GM12878 (cell line): Measurements from ENCODE around the gene DYRK4. TPM values are rescaled to one million over a fixed set of nuclear protein-coding genes. Genes with fewer than 3 reads are reported as not detected.

Experiments used
- ATAC-seq: fragments of 200-7000 bp; cut with Tn5 transposase; 3 replicates; pipeline ENCODE4 v1.9.1; 2020; ENCODE audit warnings: mild to moderate bottlenecking, moderate library complexity
- BruUV-seq: library from RNA; stranded (reverse); fragments of 400-500 nt; replicated peaks from 2 replicates; lab custom pipeline; 2021; lab: Mats Ljungman, UMichigan
- CTCF ChIA-PET: fragments of 300-600 bp; sonication (Branson Sonifier 250); formaldehyde crosslinking; extraction: SDS; loops from one replicate; lab custom pipeline; 2021; ENCODE audit warnings: inconsistent platforms; lab: Yijun Ruan, JAX
- POLR2A ChIA-PET: fragments of 350-600 bp; formaldehyde crosslinking; extraction: SDS; loops from one replicate; lab custom pipeline; 2021; ENCODE audit warnings: inconsistent platforms; lab: Charles Lee
- RAD21 ChIA-PET: fragments of 300-600 bp; sonication (Branson Sonifier 250); formaldehyde crosslinking; loops from one replicate; lab custom pipeline; 2023; ENCODE audit warnings: antibody characterized with exemption; ENCODE audit not compliant: unreplicated experiment; lab: Charles Lee
- SMC1A ChIA-PET: fragments of 300-600 bp; sonication (Branson Sonifier 250); formaldehyde crosslinking; loops from one replicate; lab custom pipeline; 2023; ENCODE audit not compliant: unreplicated experiment, uncharacterized antibody; lab: Charles Lee
- DNase-seq: peaks from one replicate; pipeline ENCODE4 v3.0.0-alpha.2; 2011; ENCODE audit warnings: low read depth, low spot score
- FAIRE-seq: peaks from 3 replicates; lab custom pipeline; 2011; peaks lifted over from hg19 to GRCh38; lab: Jason Lieb, UNC
- H2AFZ ChIP-seq: 2 replicates; pipeline ENCODE4 v1.6.0; 2011; ENCODE audit warnings: low read depth, low read length, control low read depth; ENCODE audit not compliant: control insufficient read depth
- H3K27ac ChIP-seq: 2 replicates; pipeline ENCODE4 v1.5.1; 2011; ENCODE audit warnings: control low read depth; ENCODE audit not compliant: control insufficient read depth, insufficient read depth
- H3K27me3 ChIP-seq, 2 experiments: replicated peaks in 1 of 2; 2 replicates each; pipeline versions ENCODE4 v1.6.0 to v1.6.1; 2011; ENCODE audit warnings: low read length in 1 of 2; ENCODE audit not compliant: control insufficient read depth in 2 of 2, insufficient read depth in 2 of 2
- H3K36me3 ChIP-seq, 2 experiments: 2 replicates each; pipeline ENCODE4 v1.5.1; 2011; ENCODE audit warnings: low read length in 1 of 2; ENCODE audit not compliant: control insufficient read depth in 2 of 2, insufficient read depth in 2 of 2
- H3K4me1 ChIP-seq: 2 replicates; pipeline ENCODE4 v1.6.1; 2011; ENCODE audit warnings: mild to moderate bottlenecking, low read length, moderate library complexity, mixed read lengths; ENCODE audit not compliant: control insufficient read depth, insufficient read depth
- H3K4me2 ChIP-seq: 2 replicates; pipeline ENCODE4 v1.6.0; 2011; ENCODE audit warnings: control low read depth; ENCODE audit not compliant: control insufficient read depth, insufficient read depth
- H3K4me3 ChIP-seq: fragments of 200-600 bp; sonication (generic); 2 replicates; pipeline ENCODE4 v1.5.1; 2016
- H3K79me2 ChIP-seq: 2 replicates; pipeline ENCODE4 v1.6.0; 2011; ENCODE audit warnings: low read length; ENCODE audit not compliant: control insufficient read depth, insufficient read depth
- H3K9ac ChIP-seq: 2 replicates; pipeline ENCODE4 v1.8.0; 2011; ENCODE audit warnings: low read length, control low read depth, mixed read lengths; ENCODE audit not compliant: control insufficient read depth, insufficient read depth
- H3K9me3 ChIP-seq: replicated peaks from 3 replicates; pipeline ENCODE4 v1.5.1; 2011; ENCODE audit warnings: mild to moderate bottlenecking, low read length; ENCODE audit not compliant: control insufficient read depth, insufficient read depth
- H4K20me1 ChIP-seq: 2 replicates; pipeline ENCODE4 v1.6.0; 2011; ENCODE audit not compliant: control insufficient read depth, insufficient read depth
- MYB ChIP-seq: fragments of 150-350 bp; IDR thresholded peaks from 2 replicates; pipeline ENCODE4 v1.6.1; 2014; ENCODE audit warnings: mild to moderate bottlenecking, low read depth, low read length, borderline replicate concordance
- PAX8 ChIP-seq: fragments of 450-650 bp; IDR thresholded peaks from 2 replicates; pipeline ENCODE4 v1.6.1; 2017; ENCODE audit warnings: mild to moderate bottlenecking, moderate library complexity
- SREBF2 ChIP-seq: IDR thresholded peaks from 2 replicates; pipeline ENCODE4 v1.6.1; 2012; ENCODE audit warnings: mild to moderate bottlenecking, low read length
- STAT3 ChIP-seq: IDR thresholded peaks from 2 replicates; pipeline ENCODE4 v1.6.1; 2011; ENCODE audit warnings: low read depth, low read length, improper control_type of control experiment
- SUPT20H ChIP-seq: IDR thresholded peaks from 2 replicates; pipeline ENCODE4 v1.6.1; 2011; ENCODE audit warnings: low read depth, mild to moderate bottlenecking, low read length, moderate library complexity, borderline replicate concordance; ENCODE audit not compliant: control insufficient read depth
- WGBS: methylation state at CpG from one replicate; pipeline ENCODE4 v1.1.6; 2016; ENCODE audit warnings: low lambda C conversion rate; ENCODE audit not compliant: insufficient replicate concordance, insufficient coverage; ENCODE audit errors: missing lambda C conversion rate; 5-methylcytosine and 5-hydroxymethylcytosine counted together
- in situ Hi-C: fragments of 300-500 bp; cut with MboI; formaldehyde crosslinking; loops from 9 replicates; pipeline ENCODE4 v1.14.3; 2018; ENCODE audit warnings: mixed read lengths
- intact Hi-C: fragments of 100-400 bp; cut with micrococcal nuclease; formaldehyde crosslinking; loops from one replicate; pipeline ENCODE4 v1.14.2; 2022; ENCODE audit not compliant: unreplicated experiment
- polyA plus RNA-seq, 11 experiments: library from polyadenylated mRNA; depleted of rRNA in 4 of 11; unstranded in 6 of 11; stranded (reverse) in 5 of 11; fragments of >200 nt; fragmentation: Nextera tagmentation in 4 of 11; fragmentation: Illumina TruSeq in 1 of 11; extraction: Ambion mirVana in 4 of 11; extraction: Trizol in 1 of 11; gene quantifications; 1 replicate in 1 of 11; 2 replicates in 10 of 11; pipeline versions ENCODE4 v1.2.1 to v1.2.3, GENCODE V29; 2011 to 2016; ENCODE audit warnings: inconsistent platforms in 2 of 11, missing spikeins in 2 of 11, low read depth in 1 of 11
- total RNA-seq, 4 experiments: library from RNA; depleted of rRNA in 3 of 4; stranded (reverse); fragments of >200 nt in 3 of 4; fragmentation: Illumina TruSeq in 1 of 4; extraction: Trizol in 1 of 4; gene quantifications; 2 replicates each; pipeline versions ENCODE4 v1.2.1 to v1.2.3, GENCODE V29; 2013 to 2021
- TF ChIP-seq, protein P1 (sequence below): fragments of 450-650 bp; IDR thresholded peaks from 2 replicates; pipeline ENCODE4 v1.6.1; 2018; ENCODE audit warnings: borderline replicate concordance, mild to moderate bottlenecking; ENCODE audit not compliant: partially characterized antibody
- TF ChIP-seq, protein P2 (sequence below): IDR thresholded peaks from 2 replicates; pipeline ENCODE4 v1.6.1; 2012; ENCODE audit warnings: improper control_type of control experiment, low read depth, low read length; ENCODE audit not compliant: insufficient replicate concordance
- TF ChIP-seq, protein P3 (sequence below): fragments of 450-650 bp; formaldehyde crosslinking; IDR thresholded peaks from 2 replicates; pipeline ENCODE4 v1.5.0; 2022; ENCODE audit warnings: mild to moderate bottlenecking, missing genetic modification characterization
- TF ChIP-seq, protein P4 (sequence below): IDR thresholded peaks from 2 replicates; pipeline ENCODE4 v1.6.1; 2011; ENCODE audit warnings: borderline replicate concordance, low read depth, mild to moderate bottlenecking, moderate library complexity, mixed read lengths, low read length; ENCODE audit not compliant: insufficient read depth; ENCODE audit errors: extremely low read length

Gene DYRK4
- total and polyA plus RNA-seq, 10 of the 15 experiments (the other 5 are each of a cell fraction or from before 2014, with no cell fraction given) = 30.8 to 66.7 (median 46.8) TPM

DNA sequence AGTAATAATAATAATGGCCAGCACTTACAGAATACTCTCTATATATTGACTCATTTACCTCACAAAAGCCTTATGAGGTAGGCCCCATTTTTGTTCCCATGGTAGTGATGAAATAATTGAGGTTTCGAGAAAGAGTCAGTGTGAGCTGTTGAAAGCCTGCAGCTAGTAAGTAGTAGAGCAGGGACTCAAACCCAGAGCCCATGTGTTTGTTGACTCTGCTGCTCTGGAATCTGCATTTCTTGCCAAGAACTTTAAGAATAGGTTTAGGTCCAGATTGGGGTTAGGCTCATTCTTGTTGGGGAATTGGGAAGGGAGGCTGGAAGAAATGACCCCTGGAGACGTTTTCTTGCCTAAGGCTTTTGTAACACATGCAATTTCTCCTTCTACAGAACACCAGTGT, 27.9 kb downstream of the DYRK4 start:
- H3K9ac ChIP-seq = no peak overlapping the region
- TF ChIP-seq, protein P1, sequence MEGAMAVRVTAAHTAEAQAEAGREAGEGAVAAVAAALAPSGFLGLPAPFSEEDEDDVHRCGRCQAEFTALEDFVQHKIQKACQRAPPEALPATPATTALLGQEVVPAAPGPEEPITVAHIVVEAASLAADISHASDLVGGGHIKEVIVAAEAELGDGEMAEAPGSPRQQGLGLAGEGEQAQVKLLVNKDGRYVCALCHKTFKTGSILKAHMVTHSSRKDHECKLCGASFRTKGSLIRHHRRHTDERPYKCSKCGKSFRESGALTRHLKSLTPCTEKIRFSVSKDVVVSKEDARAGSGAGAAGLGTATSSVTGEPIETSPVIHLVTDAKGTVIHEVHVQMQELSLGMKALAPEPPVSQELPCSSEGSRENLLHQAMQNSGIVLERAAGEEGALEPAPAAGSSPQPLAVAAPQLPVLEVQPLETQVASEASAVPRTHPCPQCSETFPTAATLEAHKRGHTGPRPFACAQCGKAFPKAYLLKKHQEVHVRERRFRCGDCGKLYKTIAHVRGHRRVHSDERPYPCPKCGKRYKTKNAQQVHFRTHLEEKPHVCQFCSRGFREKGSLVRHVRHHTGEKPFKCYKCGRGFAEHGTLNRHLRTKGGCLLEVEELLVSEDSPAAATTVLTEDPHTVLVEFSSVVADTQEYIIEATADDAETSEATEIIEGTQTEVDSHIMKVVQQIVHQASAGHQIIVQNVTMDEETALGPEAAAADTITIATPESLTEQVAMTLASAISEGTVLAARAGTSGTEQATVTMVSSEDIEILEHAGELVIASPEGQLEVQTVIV = no peak
- TF ChIP-seq SREBF2 (no peak), MYB (no peak), PAX8 (no peak), SUPT20H (no peak), STAT3 (no peak)
- TF ChIP-seq, protein P2, sequence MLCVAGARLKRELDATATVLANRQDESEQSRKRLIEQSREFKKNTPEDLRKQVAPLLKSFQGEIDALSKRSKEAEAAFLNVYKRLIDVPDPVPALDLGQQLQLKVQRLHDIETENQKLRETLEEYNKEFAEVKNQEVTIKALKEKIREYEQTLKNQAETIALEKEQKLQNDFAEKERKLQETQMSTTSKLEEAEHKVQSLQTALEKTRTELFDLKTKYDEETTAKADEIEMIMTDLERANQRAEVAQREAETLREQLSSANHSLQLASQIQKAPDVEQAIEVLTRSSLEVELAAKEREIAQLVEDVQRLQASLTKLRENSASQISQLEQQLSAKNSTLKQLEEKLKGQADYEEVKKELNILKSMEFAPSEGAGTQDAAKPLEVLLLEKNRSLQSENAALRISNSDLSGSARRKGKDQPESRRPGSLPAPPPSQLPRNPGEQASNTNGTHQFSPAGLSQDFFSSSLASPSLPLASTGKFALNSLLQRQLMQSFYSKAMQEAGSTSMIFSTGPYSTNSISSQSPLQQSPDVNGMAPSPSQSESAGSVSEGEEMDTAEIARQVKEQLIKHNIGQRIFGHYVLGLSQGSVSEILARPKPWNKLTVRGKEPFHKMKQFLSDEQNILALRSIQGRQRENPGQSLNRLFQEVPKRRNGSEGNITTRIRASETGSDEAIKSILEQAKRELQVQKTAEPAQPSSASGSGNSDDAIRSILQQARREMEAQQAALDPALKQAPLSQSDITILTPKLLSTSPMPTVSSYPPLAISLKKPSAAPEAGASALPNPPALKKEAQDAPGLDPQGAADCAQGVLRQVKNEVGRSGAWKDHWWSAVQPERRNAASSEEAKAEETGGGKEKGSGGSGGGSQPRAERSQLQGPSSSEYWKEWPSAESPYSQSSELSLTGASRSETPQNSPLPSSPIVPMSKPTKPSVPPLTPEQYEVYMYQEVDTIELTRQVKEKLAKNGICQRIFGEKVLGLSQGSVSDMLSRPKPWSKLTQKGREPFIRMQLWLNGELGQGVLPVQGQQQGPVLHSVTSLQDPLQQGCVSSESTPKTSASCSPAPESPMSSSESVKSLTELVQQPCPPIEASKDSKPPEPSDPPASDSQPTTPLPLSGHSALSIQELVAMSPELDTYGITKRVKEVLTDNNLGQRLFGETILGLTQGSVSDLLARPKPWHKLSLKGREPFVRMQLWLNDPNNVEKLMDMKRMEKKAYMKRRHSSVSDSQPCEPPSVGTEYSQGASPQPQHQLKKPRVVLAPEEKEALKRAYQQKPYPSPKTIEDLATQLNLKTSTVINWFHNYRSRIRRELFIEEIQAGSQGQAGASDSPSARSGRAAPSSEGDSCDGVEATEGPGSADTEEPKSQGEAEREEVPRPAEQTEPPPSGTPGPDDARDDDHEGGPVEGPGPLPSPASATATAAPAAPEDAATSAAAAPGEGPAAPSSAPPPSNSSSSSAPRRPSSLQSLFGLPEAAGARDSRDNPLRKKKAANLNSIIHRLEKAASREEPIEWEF = no peak
- TF ChIP-seq, protein P3, sequence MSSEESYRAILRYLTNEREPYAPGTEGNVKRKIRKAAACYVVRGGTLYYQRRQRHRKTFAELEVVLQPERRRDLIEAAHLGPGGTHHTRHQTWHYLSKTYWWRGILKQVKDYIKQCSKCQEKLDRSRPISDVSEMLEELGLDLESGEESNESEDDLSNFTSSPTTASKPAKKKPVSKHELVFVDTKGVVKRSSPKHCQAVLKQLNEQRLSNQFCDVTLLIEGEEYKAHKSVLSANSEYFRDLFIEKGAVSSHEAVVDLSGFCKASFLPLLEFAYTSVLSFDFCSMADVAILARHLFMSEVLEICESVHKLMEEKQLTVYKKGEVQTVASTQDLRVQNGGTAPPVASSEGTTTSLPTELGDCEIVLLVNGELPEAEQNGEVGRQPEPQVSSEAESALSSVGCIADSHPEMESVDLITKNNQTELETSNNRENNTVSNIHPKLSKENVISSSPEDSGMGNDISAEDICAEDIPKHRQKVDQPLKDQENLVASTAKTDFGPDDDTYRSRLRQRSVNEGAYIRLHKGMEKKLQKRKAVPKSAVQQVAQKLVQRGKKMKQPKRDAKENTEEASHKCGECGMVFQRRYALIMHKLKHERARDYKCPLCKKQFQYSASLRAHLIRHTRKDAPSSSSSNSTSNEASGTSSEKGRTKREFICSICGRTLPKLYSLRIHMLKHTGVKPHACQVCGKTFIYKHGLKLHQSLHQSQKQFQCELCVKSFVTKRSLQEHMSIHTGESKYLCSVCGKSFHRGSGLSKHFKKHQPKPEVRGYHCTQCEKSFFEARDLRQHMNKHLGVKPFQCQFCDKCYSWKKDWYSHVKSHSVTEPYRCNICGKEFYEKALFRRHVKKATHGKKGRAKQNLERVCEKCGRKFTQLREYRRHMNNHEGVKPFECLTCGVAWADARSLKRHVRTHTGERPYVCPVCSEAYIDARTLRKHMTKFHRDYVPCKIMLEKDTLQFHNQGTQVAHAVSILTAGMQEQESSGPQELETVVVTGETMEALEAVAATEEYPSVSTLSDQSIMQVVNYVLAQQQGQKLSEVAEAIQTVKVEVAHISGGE (CRISPR knock-in tag) = no peak
- TF ChIP-seq, protein P4, sequence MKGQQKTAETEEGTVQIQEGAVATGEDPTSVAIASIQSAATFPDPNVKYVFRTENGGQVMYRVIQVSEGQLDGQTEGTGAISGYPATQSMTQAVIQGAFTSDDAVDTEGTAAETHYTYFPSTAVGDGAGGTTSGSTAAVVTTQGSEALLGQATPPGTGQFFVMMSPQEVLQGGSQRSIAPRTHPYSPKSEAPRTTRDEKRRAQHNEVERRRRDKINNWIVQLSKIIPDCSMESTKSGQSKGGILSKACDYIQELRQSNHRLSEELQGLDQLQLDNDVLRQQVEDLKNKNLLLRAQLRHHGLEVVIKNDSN = no peak

More for the DNA sequence above, 27.9 kb downstream of the DYRK4 start:
- Histone ChIP-seq H3K4me2 (no peak overlapping the region), H3K27ac (no peak overlapping the region), H3K36me3 (no peaks in the 10 kb centered on the region), H3K4me3 (no peak overlapping the region), H4K20me1 (no peaks in the 10 kb centered on the region), H2AFZ (no peak overlapping the region), H3K27me3 (no peaks in the 10 kb centered on the region), H3K4me1 (no peaks in the 10 kb centered on the region), H3K79me2 (no peaks in the 10 kb centered on the region), H3K9me3 (no peaks in the 10 kb centered on the region)
- POLR2A ChIA-PET = no interaction called here
- RAD21 ChIA-PET = no interaction called here
- in situ Hi-C loops (no loop called here), intact Hi-C loops (no loop called here)
- DNase-seq (no peak), ATAC-seq (no peak), FAIRE-seq (no peak)
- WGBS = 20% methylated on average over 2 of the region's 2 CpGs
- SMC1A ChIA-PET = interaction anchor here (0.6 to 1.2 kb wide), 2 partner anchors 14 to 15 kb away, joined by 3 to 4 read pairs; no protein-coding TSS in a partner anchor
- CTCF ChIA-PET = no interaction called here
- no TSS peak for BruUV-seq
